Peyer's patch (tissue), 4 donors: ENCODE results near the gene RPAP3.

Experiments used
- CTCF ChIP-seq, 6 experiments: fragments of 450-650 bp in 4 of 6; fragments of 200-600 bp in 2 of 6; sonication (generic) in 1 of 6; IDR thresholded peaks; one replicate each; pipeline ENCODE4 v1.5.1; 2017 to 2019; ENCODE audit warnings: antibody characterized with exemption in 6 of 6, mild to moderate bottlenecking in 3 of 6, moderate library complexity in 1 of 6
- POLR2A ChIP-seq, 2 donors: fragments of 450-650 bp; IDR thresholded peaks; one replicate each; pipeline ENCODE4 v1.5.1; 2017; ENCODE audit warnings: antibody characterized with exemption in 2 of 2, mild to moderate bottlenecking in 2 of 2, moderate library complexity in 2 of 2

GRCh38 chr12:47739297-47739696 lies 33.5 kb upstream of the RPAP3 start:
- no peak for TF ChIP-seq CTCF (IDR thresholded peaks at IDR 0.05)
- TF ChIP-seq POLR2A (IDR thresholded peaks at IDR 0.05): no peak
